Heart left ventricle (tissue), 16 donors: ENCODE measurements around the gene PTPN1. TPM values are rescaled to one million over a fixed set of nuclear protein-coding genes. Genes with fewer than 3 reads are reported as not detected.

Experiments
- ATAC-seq, 4 donors: fragments of 200-7000 bp; cut with Tn5 transposase; one replicate each; pipeline ENCODE4 v1.9.1; 2020 to 2022; ENCODE audit warnings: moderate library complexity in 4 of 4, mild to moderate bottlenecking in 3 of 4, moderate number of reproducible peaks in 1 of 4
- DNase-seq, 5 donors: peaks; one replicate each; pipeline ENCODE4 v3.0.0-alpha.2; 2020
- H3K27ac ChIP-seq, 12 donors: fragments of 200-600 bp; sonication (generic) in 4 of 12; one replicate each; pipeline versions ENCODE4 v1.5.0 to v1.8.0; 2016 to 2022; ENCODE audit warnings: mild to moderate bottlenecking in 2 of 12
- H3K27me3 ChIP-seq, 9 donors: fragments of 200-600 bp; sonication (generic) in 2 of 9; one replicate each; pipeline versions ENCODE4 v1.5.1 to v1.8.0; 2016 to 2022; ENCODE audit warnings: mild to moderate bottlenecking in 3 of 9
- H3K36me3 ChIP-seq, 9 donors: fragments of 200-600 bp; sonication (generic) in 2 of 9; one replicate each; pipeline versions ENCODE4 v1.5.0 to v1.8.0; 2018 to 2022; ENCODE audit warnings: mild to moderate bottlenecking in 2 of 9
- H3K4me1 ChIP-seq, 12 donors: fragments of 200-600 bp; sonication (generic) in 4 of 12; one replicate each; pipeline versions ENCODE4 v1.5.0 to v1.8.0; 2016 to 2022; ENCODE audit warnings: mild to moderate bottlenecking in 3 of 12
- H3K4me3 ChIP-seq, 12 donors: fragments of 200-600 bp; sonication (generic) in 4 of 12; one replicate each; pipeline versions ENCODE4 v1.5.0 to v1.8.0; 2017 to 2022; ENCODE audit warnings: mild to moderate bottlenecking in 9 of 12, moderate library complexity in 4 of 12
- H3K9me3 ChIP-seq, 12 donors: fragments of 200-600 bp; sonication (generic) in 4 of 12; one replicate each; pipeline versions ENCODE4 v1.5.0 to v1.8.0; 2016 to 2022; ENCODE audit warnings: mild to moderate bottlenecking in 1 of 12
- CTCF ChIP-seq, 12 donors: fragments of 200-600 bp; sonication (generic) in 4 of 12; IDR thresholded peaks; one replicate each; pipeline versions ENCODE4 v1.5.0 to v1.8.0; 2018 to 2022; ENCODE audit warnings: antibody characterized with exemption in 12 of 12, mild to moderate bottlenecking in 5 of 12
- POLR2A ChIP-seq, 2 donors: fragments of 450-650 bp; IDR thresholded peaks; one replicate each; pipeline ENCODE4 v1.6.1; 2017; ENCODE audit warnings: antibody characterized with exemption in 2 of 2, mild to moderate bottlenecking in 2 of 2, moderate library complexity in 2 of 2
- WGBS, 4 donors: extraction: QIAGEN DNeasy Blood & Tissue Kit in 2 of 4; methylation state at CpG; one replicate each; pipeline versions ENCODE4 v1.1.5 to v1.1.7; 2013 to 2018; 5-methylcytosine and 5-hydroxymethylcytosine counted together
- intact Hi-C, 10 donors: fragments of 100-400 bp; cut with DNase I; formaldehyde crosslinking; loops; one replicate each; pipeline versions ENCODE4 v1.11.1 to v1.14.2; 2022
- polyA plus RNA-seq, 2 donors: library from polyadenylated mRNA; stranded (reverse); fragments of 200-250 nt; gene quantifications; one replicate each; pipeline ENCODE4 v1.2.3, GENCODE V29; 2013
- total RNA-seq, 9 donors: library from RNA; depleted of rRNA in 2 of 9; stranded (reverse); fragments of >200 nt in 2 of 9; fragmentation: NEBNext Ultra II Directional in 3 of 9; extraction: Animal tissue kit (Norgen Biotek cat#: 25700) in 3 of 9; gene quantifications; one replicate each; pipeline versions ENCODE4 v1.1.0 to v1.2.4, GENCODE V29; 2016 to 2023
- donor health status: ischemic (EF 13 %, LVEDD 7.1; RV severe dilation, severe dysfunction).
- donor health status: healthy with polysubstance abuse.
- donor health status: DM: no; HTN: yes; CAD: no.
- donor health status: DM: no; HTN: no; CAD: no.
- donor health status: ischemic (EF 25% LVEDD 6.9; RV normal size, moderate dysfunction).
- donor health status: ischemic (EF 25% LVEDD 5.7; RV mildly dilated, moderate dysfunction).
- donor health status: healthy.
- donor health status: DM: yes; HTN: yes; CAD: no.
- donor health status: ischemic (EF 35%, LVEDD 5.7; RV mildly dilated, moderate dysfunction).
- donor health status: nonischemic (EF 11% LVEDD 7.7; RV severe dilation, severe dysfunction).
- donor health status: DM: yes; HTN: yes; CAD: no.
- donor health status: PGD.
- donor health status: ischemic (EF 29% LVEDD 5.4; RV normal size, mild dysfunction).
- donor health status: nonischemic (EF 23%, LVEDD 6.1; RV moderate dilation, normal function).

Gene PTPN1
- total and polyA plus RNA-seq, 11 donors = 18.5 to 93.8 (median 32.0) TPM

- Histone ChIP-seq H3K4me3 (no peak overlapping the region), H3K9me3 (no peaks in the 10 kb centered on the region), H3K27me3 (no peaks in the 10 kb centered on the region), H3K36me3 (no peaks in the 10 kb centered on the region), H3K4me1 (peaks cover 0 to 22% (median 8%) of the 10 kb centered on the region in 12 donors), H3K27ac (peak overlapping the region in 5 of 12 donors; percentile 7 to 31 (median 28))
- intact Hi-C loops = loop anchor here in 8 of 10 donors (2.0 to 10.0 kb wide), 8 partner anchors 83 to 295 kb away; no protein-coding TSS in a partner anchor
- 59 to 82% (median 65%) methylated on average over 3 to 7 of the region's 7 CpGs for WGBS, 4 donors
- TF ChIP-seq CTCF (IDR thresholded peaks at IDR 0.05) (no peak), POLR2A (IDR thresholded peaks at IDR 0.05) (no peak)
- ATAC-seq (no peak), DNase-seq (no peak)
These were observed 119.5 kb downstream of the PTPN1 start for GRCh38 chr20:50629670-50630045.

- Histone ChIP-seq H3K27ac (peak overlapping the region in 1 of 12 donors; percentile 11), H3K9me3 (no peaks in the 10 kb centered on the region), H3K27me3 (no peaks in the 10 kb centered on the region), H3K4me3 (no peak overlapping the region), H3K4me1 (peaks cover 0 to 22% (median 6%) of the 10 kb centered on the region in 12 donors), H3K36me3 (no peaks in the 10 kb centered on the region)
- no peak for ATAC-seq
- no peak for TF ChIP-seq CTCF (IDR thresholded peaks at IDR 0.05)
- no peak for TF ChIP-seq POLR2A (IDR thresholded peaks at IDR 0.05)
- no peak for DNase-seq
- intact Hi-C loops = loop anchor here in 1 of 10 donors (10.0 kb wide), 1 partner anchor 114 kb away; no protein-coding TSS in a partner anchor
- 83 to 93% (median 89%) methylated on average over 14 to 21 of the region's 21 CpGs for WGBS, 4 donors
These were observed 120.5 kb downstream of the PTPN1 start for GRCh38 chr20:50630578-50631263.

- ATAC-seq = no peak
- H3K4me3 ChIP-seq = no peak overlapping the region
- DNase-seq = no peak
- intact Hi-C loops = loop anchor here in 1 of 10 donors (10.0 kb wide), 1 partner anchor 113 kb away; no protein-coding TSS in a partner anchor
- peaks cover 0 to 28% (median 15%) of the 10 kb centered on the region in 12 donors for H3K4me1 ChIP-seq
- no peaks in the 10 kb centered on the region for H3K9me3 ChIP-seq
- no peaks in the 10 kb centered on the region for H3K27me3 ChIP-seq
- H3K36me3 ChIP-seq = no peaks in the 10 kb centered on the region
- WGBS, 4 donors = 84 to 85% (median 84%) methylated on average over 4 to 7 of the region's 7 CpGs
- no peak overlapping the region for H3K27ac ChIP-seq
- no peak for TF ChIP-seq CTCF (IDR thresholded peaks at IDR 0.05)
- no peak for TF ChIP-seq POLR2A (IDR thresholded peaks at IDR 0.05)
These were observed 122.1 kb downstream of the PTPN1 start for GRCh38 chr20:50632236-50632635.

- H3K4me1 ChIP-seq = peaks cover 0 to 32% (median 16%) of the 10 kb centered on the region in 12 donors
- ATAC-seq (no peak), DNase-seq (no peak)
- H3K9me3 ChIP-seq = no peaks in the 10 kb centered on the region
- WGBS, 4 donors = 89 to 95% (median 92%) methylated on average over 5 of the region's 5 CpGs
- H3K27me3 ChIP-seq = no peaks in the 10 kb centered on the region
- H3K27ac ChIP-seq = no peak overlapping the region
- intact Hi-C loops = loop anchor here in 1 of 10 donors (10.0 kb wide), 1 partner anchor 112 kb away; no protein-coding TSS in a partner anchor
- TF ChIP-seq POLR2A (IDR thresholded peaks at IDR 0.05) (no peak), CTCF (IDR thresholded peaks at IDR 0.05) (no peak)
- no peak overlapping the region for H3K4me3 ChIP-seq
- no peaks in the 10 kb centered on the region for H3K36me3 ChIP-seq
These were observed 122.5 kb downstream of the PTPN1 start for GRCh38 chr20:50632701-50633100.
